GM12878 (cell line): ENCODE measurements around the gene SLC35A4. TPM values are rescaled to one million over a fixed set of nuclear protein-coding genes. Genes with fewer than 3 reads are reported as not detected.

Experiments used
- ATAC-seq: fragments of 200-7000 bp; cut with Tn5 transposase; 3 replicates; pipeline ENCODE4 v1.9.1; 2020; ENCODE audit warnings: mild to moderate bottlenecking, moderate library complexity
- BruUV-seq: library from RNA; stranded (reverse); fragments of 400-500 nt; replicated peaks from 2 replicates; lab custom pipeline; 2021; lab: Mats Ljungman, UMichigan
- CTCF ChIA-PET: fragments of 300-600 bp; sonication (Branson Sonifier 250); formaldehyde crosslinking; extraction: SDS; loops from one replicate; lab custom pipeline; 2021; ENCODE audit warnings: inconsistent platforms; lab: Yijun Ruan, JAX
- POLR2A ChIA-PET: fragments of 350-600 bp; formaldehyde crosslinking; extraction: SDS; loops from one replicate; lab custom pipeline; 2021; ENCODE audit warnings: inconsistent platforms; lab: Charles Lee
- RAD21 ChIA-PET: fragments of 300-600 bp; sonication (Branson Sonifier 250); formaldehyde crosslinking; loops from one replicate; lab custom pipeline; 2023; ENCODE audit warnings: antibody characterized with exemption; ENCODE audit not compliant: unreplicated experiment; lab: Charles Lee
- SMC1A ChIA-PET: fragments of 300-600 bp; sonication (Branson Sonifier 250); formaldehyde crosslinking; loops from one replicate; lab custom pipeline; 2023; ENCODE audit not compliant: unreplicated experiment, uncharacterized antibody; lab: Charles Lee
- DNase-seq: peaks from one replicate; pipeline ENCODE4 v3.0.0-alpha.2; 2011; ENCODE audit warnings: low read depth, low spot score
- FAIRE-seq: peaks from 3 replicates; lab custom pipeline; 2011; peaks lifted over from hg19 to GRCh38; lab: Jason Lieb, UNC
- H2AFZ ChIP-seq: 2 replicates; pipeline ENCODE4 v1.6.0; 2011; ENCODE audit warnings: low read depth, low read length, control low read depth; ENCODE audit not compliant: control insufficient read depth
- H3K27ac ChIP-seq: 2 replicates; pipeline ENCODE4 v1.5.1; 2011; ENCODE audit warnings: control low read depth; ENCODE audit not compliant: control insufficient read depth, insufficient read depth
- H3K27me3 ChIP-seq, 2 experiments: replicated peaks in 1 of 2; 2 replicates each; pipeline versions ENCODE4 v1.6.0 to v1.6.1; 2011; ENCODE audit warnings: low read length in 1 of 2; ENCODE audit not compliant: control insufficient read depth in 2 of 2, insufficient read depth in 2 of 2
- H3K36me3 ChIP-seq, 2 experiments: 2 replicates each; pipeline ENCODE4 v1.5.1; 2011; ENCODE audit warnings: low read length in 1 of 2; ENCODE audit not compliant: control insufficient read depth in 2 of 2, insufficient read depth in 2 of 2
- H3K4me1 ChIP-seq: 2 replicates; pipeline ENCODE4 v1.6.1; 2011; ENCODE audit warnings: mild to moderate bottlenecking, low read length, moderate library complexity, mixed read lengths; ENCODE audit not compliant: control insufficient read depth, insufficient read depth
- H3K4me2 ChIP-seq: 2 replicates; pipeline ENCODE4 v1.6.0; 2011; ENCODE audit warnings: control low read depth; ENCODE audit not compliant: control insufficient read depth, insufficient read depth
- H3K4me3 ChIP-seq: fragments of 200-600 bp; sonication (generic); 2 replicates; pipeline ENCODE4 v1.5.1; 2016
- H3K79me2 ChIP-seq: 2 replicates; pipeline ENCODE4 v1.6.0; 2011; ENCODE audit warnings: low read length; ENCODE audit not compliant: control insufficient read depth, insufficient read depth
- H3K9ac ChIP-seq: 2 replicates; pipeline ENCODE4 v1.8.0; 2011; ENCODE audit warnings: low read length, control low read depth, mixed read lengths; ENCODE audit not compliant: control insufficient read depth, insufficient read depth
- H3K9me3 ChIP-seq: replicated peaks from 3 replicates; pipeline ENCODE4 v1.5.1; 2011; ENCODE audit warnings: mild to moderate bottlenecking, low read length; ENCODE audit not compliant: control insufficient read depth, insufficient read depth
- H4K20me1 ChIP-seq: 2 replicates; pipeline ENCODE4 v1.6.0; 2011; ENCODE audit not compliant: control insufficient read depth, insufficient read depth
- ASH2L ChIP-seq: fragments of 300-600, 200-600 bp; sonication (generic); IDR thresholded peaks from 2 replicates; pipeline ENCODE4 v1.6.1; 2017; ENCODE audit warnings: low read depth, mild to moderate bottlenecking, borderline replicate concordance
- CHD2 ChIP-seq: IDR thresholded peaks from 2 replicates; pipeline ENCODE4 v1.6.1; 2011; ENCODE audit warnings: low read depth, low read length, improper control_type of control experiment, borderline replicate concordance
- E4F1 ChIP-seq: fragments of 450-650 bp; IDR thresholded peaks from 2 replicates; pipeline ENCODE4 v1.6.1; 2018; ENCODE audit warnings: borderline replicate concordance, mild to moderate bottlenecking; ENCODE audit not compliant: partially characterized antibody
- IKZF2 ChIP-seq, 2 experiments: fragments of 450-650 bp; IDR thresholded peaks; 2 replicates each; pipeline ENCODE4 v1.6.1; 2017; ENCODE audit warnings: mild to moderate bottlenecking in 2 of 2, moderate library complexity in 2 of 2
- JUND ChIP-seq: IDR thresholded peaks from 2 replicates; pipeline ENCODE4 v1.6.1; 2012; ENCODE audit warnings: low read depth, mild to moderate bottlenecking, low read length, improper control_type of control experiment, moderate library complexity
- KDM1A ChIP-seq: fragments of 200-600 bp; sonication (generic); IDR thresholded peaks from 2 replicates; pipeline ENCODE4 v1.6.1; 2016; ENCODE audit warnings: borderline replicate concordance
- MEF2B ChIP-seq: fragments of 450-650 bp; IDR thresholded peaks from 2 replicates; pipeline ENCODE4 v1.6.1; 2018; ENCODE audit warnings: mild to moderate bottlenecking, moderate library complexity; ENCODE audit not compliant: partially characterized antibody, poor library complexity, severe bottlenecking
- NBN ChIP-seq: fragments of 450-650 bp; IDR thresholded peaks from 2 replicates; pipeline ENCODE4 v1.6.1; 2016
- RUNX3 ChIP-seq: IDR thresholded peaks from 2 replicates; pipeline ENCODE4 v1.6.1; 2012; ENCODE audit warnings: low read length, inconsistent platforms
- SREBF1 ChIP-seq: IDR thresholded peaks from 2 replicates; pipeline ENCODE4 v1.6.1; 2012; ENCODE audit warnings: mild to moderate bottlenecking, low read length
- ZNF274 ChIP-seq: IDR thresholded peaks from one replicate; pipeline ENCODE4 v1.8.0; 2011; ENCODE audit not compliant: insufficient read length, insufficient read depth
- WGBS: methylation state at CpG from one replicate; pipeline ENCODE4 v1.1.6; 2016; ENCODE audit warnings: low lambda C conversion rate; ENCODE audit not compliant: insufficient replicate concordance, insufficient coverage; ENCODE audit errors: missing lambda C conversion rate; 5-methylcytosine and 5-hydroxymethylcytosine counted together
- in situ Hi-C: fragments of 300-500 bp; cut with MboI; formaldehyde crosslinking; loops from 9 replicates; pipeline ENCODE4 v1.14.3; 2018; ENCODE audit warnings: mixed read lengths
- intact Hi-C: fragments of 100-400 bp; cut with micrococcal nuclease; formaldehyde crosslinking; loops from one replicate; pipeline ENCODE4 v1.14.2; 2022; ENCODE audit not compliant: unreplicated experiment
- polyA plus RNA-seq, 11 experiments: library from polyadenylated mRNA; depleted of rRNA in 4 of 11; unstranded in 6 of 11; stranded (reverse) in 5 of 11; fragments of >200 nt; fragmentation: Nextera tagmentation in 4 of 11; fragmentation: Illumina TruSeq in 1 of 11; extraction: Ambion mirVana in 4 of 11; extraction: Trizol in 1 of 11; gene quantifications; 1 replicate in 1 of 11; 2 replicates in 10 of 11; pipeline versions ENCODE4 v1.2.1 to v1.2.3, GENCODE V29; 2011 to 2016; ENCODE audit warnings: inconsistent platforms in 2 of 11, missing spikeins in 2 of 11, low read depth in 1 of 11
- total RNA-seq, 4 experiments: library from RNA; depleted of rRNA in 3 of 4; stranded (reverse); fragments of >200 nt in 3 of 4; fragmentation: Illumina TruSeq in 1 of 4; extraction: Trizol in 1 of 4; gene quantifications; 2 replicates each; pipeline versions ENCODE4 v1.2.1 to v1.2.3, GENCODE V29; 2013 to 2021

The SLC35A4 gene
- total and polyA plus RNA-seq, 10 of the 15 experiments (the other 5 are each of a cell fraction or from before 2014, with no cell fraction given) = 23.8 to 167 (median 114) TPM

GRCh38 chr5:140605879-140606278 lies 41.3 kb downstream of the SLC35A4 start (continued):
- no peak for TF ChIP-seq E4F1
- no peak for TF ChIP-seq IKZF2 (IDR thresholded peaks at IDR 0.05)

GRCh38 chr5:140607031-140607430 lies 42.4 kb downstream of the SLC35A4 start:
- Histone ChIP-seq H2AFZ (no peak overlapping the region), H3K9me3 (no peaks in the 10 kb centered on the region), H3K9ac (no peak overlapping the region), H3K36me3 (no peaks in the 10 kb centered on the region), H3K4me3 (no peak overlapping the region), H4K20me1 (no peaks in the 10 kb centered on the region), H3K27ac (no peak overlapping the region), H3K79me2 (no peaks in the 10 kb centered on the region)
- in situ Hi-C loops = no loop called here
- ChIA-PET RAD21 (no interaction called here), POLR2A (no interaction called here)
- ATAC-seq (no peak), FAIRE-seq (no peak)
- 85% methylated on average over 2 of the region's 2 CpGs for WGBS
- TF ChIP-seq JUND (no peak), KDM1A (no peak), CHD2 (no peak), ASH2L (no peak), RUNX3 (no peak), MEF2B (no peak), ZNF274 (no peak), NBN (no peak), SREBF1 (no peak)
- TF ChIP-seq, all 136 proteins: peak for 0
- Histone ChIP-seq H3K4me1 (no peaks in the 10 kb centered on the region), H3K27me3 (no peaks in the 10 kb centered on the region), H3K4me2 (no peak overlapping the region)
- BruUV-seq = no TSS peak
- intact Hi-C loops = no loop called here
- CTCF ChIA-PET = interaction anchor here (0.7 kb wide), 1 partner anchor 94 kb away, joined by 3 read pairs; no protein-coding TSS in a partner anchor
- DNase-seq = no peak
- SMC1A ChIA-PET = no interaction called here
